ENCODE measurements around the gene PEX19. TPM values are rescaled to one million over a fixed set of nuclear protein-coding genes. Genes with fewer than 3 reads are reported as not detected.

The PEX19 gene
- total and polyA plus RNA-seq, 10 of the 15 experiments (the other 5 are each of a cell fraction or from before 2014, with no cell fraction given), result 27.1 to 58.1 (median 39.6) TPM

GRCh38 chr1:160261893-160262794, 22.8 kb downstream of the PEX19 start, which contains the start of gene DCAF8 (continued):
- TF ChIP-seq CEBPB (IDR thresholded peaks at IDR 0.05; ENCODE audit: borderline replicate concordance in 1 of 2, low read depth in 2 of 2, low read length in 2 of 2) (no peak), PAX8 (IDR thresholded peaks at IDR 0.05) (no peak), HCFC1 (IDR thresholded peaks at IDR 0.05; ENCODE audit: low read length) (peak; percentile 61; the same call in 1 of the 2 replicates), TAF1 (IDR thresholded peaks at IDR 0.05; ENCODE audit: borderline replicate concordance, low read depth, low read length) (peak; percentile 97), USF2 (IDR thresholded peaks at IDR 0.05; ENCODE audit: borderline replicate concordance, low read depth, low read length) (no peak), SUPT20H (IDR thresholded peaks at IDR 0.05; ENCODE audit: borderline replicate concordance, control insufficient read depth, low read depth, low read length) (no peak), SIX5 (IDR thresholded peaks at IDR 0.05; ENCODE audit: low read depth, low read length, severe bottlenecking) (peak; percentile 33), ZSCAN29 (IDR thresholded peaks at IDR 0.05) (no peak), SREBF1 (IDR thresholded peaks at IDR 0.05; ENCODE audit: low read length) (no peak), REST (IDR thresholded peaks at IDR 0.05; ENCODE audit: low read depth, low read length) (0 out of 2 replicates have a peak, but pooled peaks have one; percentile 5), ZNF687 (IDR thresholded peaks at IDR 0.05) (no peak; the same call in 1 of the 2 replicates), FOXK2 (IDR thresholded peaks at IDR 0.05) (no peak), BCL3 (IDR thresholded peaks at IDR 0.05; ENCODE audit: borderline replicate concordance, insufficient read depth, low read depth, low read length, poor library complexity, severe bottlenecking) (peak; percentile 44), STAT1 (conservative IDR thresholded peaks at IDR 0.05) (0 out of 2 replicates have a peak, but pooled peaks have one; percentile 48), MEF2B (IDR thresholded peaks at IDR 0.05; ENCODE audit: partially characterized antibody, poor library complexity, severe bottlenecking) (no peak), DPF2 (IDR thresholded peaks at IDR 0.05) (peak; percentile 29; the same call in 1 of the 2 replicates), CBX5 (IDR thresholded peaks at IDR 0.05; ENCODE audit: low read depth) (no peak), TCF7 (IDR thresholded peaks at IDR 0.05; ENCODE audit: borderline replicate concordance) (no peak), KDM1A (IDR thresholded peaks at IDR 0.05; ENCODE audit: borderline replicate concordance) (no peak), BCL11A (IDR thresholded peaks at IDR 0.05; ENCODE audit: low read depth, low read length) (no peak)
